ENCODE results near the gene IL6ST.

Gene IL6ST

GRCh38 chr5:55917402-55918086 is 77.2 kb downstream of the IL6ST start:
- DNase-seq: no peak

- no peak for DNase-seq
Measured at GRCh38 chr5:55916986-55917385, 77.8 kb downstream of the IL6ST start.

GRCh38 chr5:55915783-55916182 is 79.0 kb downstream of the IL6ST start:
- no peak for DNase-seq

GRCh38 chr5:55914971-55915370 is 79.8 kb downstream of the IL6ST start:
- DNase-seq: no peak

DNA sequence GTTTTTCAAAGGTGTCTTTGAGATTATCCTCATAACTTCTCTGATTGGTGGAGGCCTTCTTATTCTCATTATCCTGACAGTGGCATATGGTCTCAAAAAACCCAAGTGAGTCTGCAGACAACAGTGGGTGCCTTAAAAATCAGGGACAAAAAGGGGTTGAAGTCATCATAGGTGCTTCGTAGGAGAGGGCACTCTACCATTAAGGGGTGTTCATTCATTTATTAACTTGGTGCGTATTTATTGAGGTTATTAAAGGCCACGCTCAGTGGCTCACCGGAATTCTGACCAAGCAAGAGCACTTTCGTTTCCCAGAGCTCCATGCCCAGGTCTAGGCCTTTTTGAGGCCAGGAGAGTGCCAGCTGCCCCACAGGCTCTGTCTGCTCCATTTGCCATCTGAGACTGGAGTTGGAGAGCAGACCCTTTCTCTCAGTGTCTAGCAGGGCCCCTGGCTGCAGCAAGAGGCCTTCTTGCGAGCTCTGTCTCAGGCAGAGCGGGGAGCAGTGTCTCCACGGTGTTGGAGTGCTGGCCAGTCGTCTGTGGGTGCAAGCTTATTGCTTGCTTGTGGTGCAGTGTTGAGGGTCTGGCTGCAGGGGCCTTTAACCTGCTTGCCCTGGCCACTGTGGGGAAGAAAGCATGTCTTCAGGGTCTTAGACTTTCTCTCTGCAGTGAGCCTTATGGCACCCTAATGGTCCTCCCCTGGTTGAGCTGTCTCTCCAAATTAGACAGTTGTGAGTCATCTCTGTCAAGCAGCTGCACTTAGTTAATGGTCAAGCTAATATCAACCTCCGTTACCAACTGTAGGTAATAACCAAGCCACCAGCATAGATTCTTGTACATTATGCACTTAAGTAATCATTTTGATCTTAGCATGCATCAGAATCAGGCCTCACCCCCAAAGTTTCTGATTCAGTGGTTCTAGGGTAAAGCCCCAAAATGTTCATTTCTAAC is 81.0 kb downstream of the IL6ST start:
- DNase-seq: no peak

- no peak for DNase-seq
Measured at GRCh38 chr5:55911784-55912653, 82.7 kb downstream of the IL6ST start.

- DNase-seq: no peak
Measured at GRCh38 chr5:55908804-55909203, 86.0 kb downstream of the IL6ST start.

DNA sequence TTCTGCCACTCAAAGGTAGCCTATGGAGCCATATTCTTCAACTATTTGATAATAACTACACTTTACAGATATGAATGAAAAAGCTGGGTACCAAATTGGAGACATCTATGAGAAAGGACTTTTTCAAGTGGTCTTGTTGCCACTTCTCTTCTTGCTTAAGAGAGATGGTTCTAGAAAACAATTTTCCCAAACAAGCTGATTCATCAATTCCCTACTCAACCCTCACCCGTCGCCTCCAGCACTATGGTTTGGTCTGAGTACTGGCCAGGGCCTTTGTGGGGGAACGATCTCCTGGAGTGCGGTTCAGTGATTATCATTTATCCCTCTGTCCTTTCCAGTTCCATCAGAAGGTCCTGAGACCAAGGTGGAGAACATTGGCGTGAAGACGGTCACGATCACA is 86.8 kb downstream of the IL6ST start:
- no peak for DNase-seq

DNA sequence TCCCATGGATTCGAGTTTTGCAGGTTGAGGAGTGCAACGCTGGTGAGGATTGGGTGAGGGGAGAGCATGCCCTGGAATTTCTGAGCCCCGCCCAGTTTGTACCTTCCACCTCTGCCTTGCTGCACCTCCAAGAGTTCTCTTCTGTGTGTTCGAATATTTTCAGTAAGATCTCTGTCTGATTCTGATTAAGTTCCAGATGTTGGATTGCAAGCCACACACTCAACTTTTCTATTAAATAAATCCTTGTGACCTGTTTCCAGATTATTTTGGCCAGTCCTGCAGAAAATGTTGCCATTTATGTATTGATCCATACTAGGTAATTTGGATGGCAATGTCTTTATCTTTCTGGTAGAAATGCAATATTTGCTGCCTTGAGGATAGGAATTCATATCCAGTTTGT is 89.5 kb downstream of the IL6ST start:
- no peak for DNase-seq

DNA sequence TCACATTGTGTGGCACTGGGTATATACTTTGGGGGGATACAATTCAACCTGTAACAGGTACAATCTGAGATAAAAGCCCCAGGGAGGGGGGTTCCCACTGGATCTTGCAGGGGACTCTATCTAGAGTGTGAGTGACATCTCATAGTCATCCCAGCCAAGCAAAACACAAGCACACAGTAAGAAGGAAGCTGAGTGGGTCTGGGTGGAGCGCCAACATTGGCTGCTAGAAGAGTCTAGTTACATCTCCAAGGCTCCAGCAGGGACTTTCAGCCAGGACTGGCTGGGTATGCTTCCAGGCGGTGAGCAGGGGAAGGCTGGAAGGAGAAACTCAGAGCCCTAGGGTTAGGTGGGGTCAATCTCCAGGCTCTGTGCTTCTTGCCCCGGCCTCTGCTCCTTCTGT is 90.6 kb downstream of the IL6ST start:
- no peak for DNase-seq

GRCh38 chr5:55903121-55903701 is 91.6 kb downstream of the IL6ST start:
- DNase-seq: peak; percentile 56

DNA sequence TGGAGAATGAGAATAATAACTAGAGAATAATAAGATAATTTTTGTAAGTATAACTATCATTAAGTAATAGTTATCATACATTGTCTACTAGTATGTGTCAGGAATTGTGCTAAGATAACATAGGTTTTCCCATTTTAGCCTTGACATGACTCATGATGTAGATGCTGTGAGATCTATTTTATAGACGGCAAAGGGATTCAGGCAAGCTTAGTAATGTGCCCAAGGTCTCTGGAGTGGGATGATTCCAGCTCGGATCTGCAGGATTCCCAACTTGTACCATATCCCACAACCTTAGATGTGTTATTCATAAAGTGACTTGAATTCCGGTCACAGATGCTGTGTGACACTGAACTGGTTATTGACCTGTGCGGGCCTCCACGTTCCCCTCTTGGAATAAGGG is 92.1 kb downstream of the IL6ST start:
- no peak for DNase-seq

GRCh38 chr5:55900776-55901175 is 94.0 kb downstream of the IL6ST start:
- DNase-seq: no peak

DNA sequence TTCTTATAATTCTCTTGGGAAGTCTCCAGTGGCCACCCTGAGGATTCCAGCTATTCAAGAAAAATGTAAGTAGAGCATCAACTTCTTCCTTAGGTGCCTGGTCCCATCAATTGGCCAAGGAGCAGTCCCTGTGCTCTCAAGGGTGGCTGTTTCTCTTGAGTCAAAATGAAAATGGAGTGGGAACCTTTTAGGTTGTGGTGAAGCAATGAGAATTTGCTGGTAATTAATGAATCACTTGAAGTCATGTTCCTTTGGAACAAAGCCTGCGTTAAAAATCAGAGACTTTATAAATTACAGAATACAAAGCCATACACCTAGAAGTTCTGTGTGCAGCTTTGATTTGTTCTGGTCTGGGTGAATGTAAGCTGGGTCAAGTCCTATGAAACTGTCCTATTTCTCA is 94.7 kb downstream of the IL6ST start:
- DNase-seq: no peak

GRCh38 chr5:55899344-55899743 is 95.4 kb downstream of the IL6ST start:
- no peak for DNase-seq

DNA sequence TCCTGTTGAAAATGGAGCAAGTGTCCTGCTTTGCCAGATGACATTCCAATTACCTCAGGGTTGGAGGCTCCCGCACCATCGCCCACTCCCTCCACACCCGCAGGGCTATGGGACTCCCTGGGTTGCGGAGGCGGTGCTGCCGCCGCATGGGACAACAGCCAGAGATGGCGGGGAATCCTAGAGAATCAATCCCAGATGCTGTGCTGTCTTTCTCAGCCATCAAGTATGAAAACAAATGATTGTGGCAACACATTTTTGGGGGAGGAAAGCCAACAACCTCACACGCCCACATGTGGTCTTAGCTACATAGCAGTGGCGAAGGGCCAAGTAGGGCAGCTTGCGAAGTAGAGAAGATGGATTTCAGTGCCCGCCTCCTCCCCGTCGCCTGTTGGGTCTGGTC is 96.9 kb downstream of the IL6ST start:
- no peak for DNase-seq

GRCh38 chr5:55897206-55897894 is 97.4 kb downstream of the IL6ST start:
- DNase-seq: no peak

DNA sequence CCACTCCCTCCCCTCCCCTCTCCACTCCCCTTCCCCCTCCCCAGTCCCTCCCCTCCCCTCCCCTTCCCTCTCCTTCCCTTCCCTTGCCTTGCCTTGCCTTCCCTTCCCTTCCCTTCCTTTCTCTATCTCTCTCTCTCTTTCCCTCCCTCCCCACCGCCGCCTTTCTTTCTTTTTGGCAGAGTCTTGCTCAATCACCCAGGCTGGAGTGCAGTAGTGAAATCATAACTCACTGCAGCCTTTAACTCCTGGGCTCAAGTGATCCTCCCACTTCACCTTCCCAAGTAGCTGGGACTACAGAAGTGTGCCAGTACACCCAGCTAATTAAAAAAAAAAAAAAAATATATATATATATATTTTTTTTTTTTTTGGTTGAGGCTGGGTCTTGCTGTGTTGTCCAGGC is 98.1 kb downstream of the IL6ST start:
- no peak for DNase-seq

GRCh38 chr5:55896238-55896637 is 98.5 kb downstream of the IL6ST start:
- DNase-seq: no peak

GRCh38 chr5:55895346-55895745 is 99.4 kb downstream of the IL6ST start:
- DNase-seq: no peak

GRCh38 chr5:55894135-55894534 is 100.6 kb downstream of the IL6ST start:
- DNase-seq: no peak

DNA sequence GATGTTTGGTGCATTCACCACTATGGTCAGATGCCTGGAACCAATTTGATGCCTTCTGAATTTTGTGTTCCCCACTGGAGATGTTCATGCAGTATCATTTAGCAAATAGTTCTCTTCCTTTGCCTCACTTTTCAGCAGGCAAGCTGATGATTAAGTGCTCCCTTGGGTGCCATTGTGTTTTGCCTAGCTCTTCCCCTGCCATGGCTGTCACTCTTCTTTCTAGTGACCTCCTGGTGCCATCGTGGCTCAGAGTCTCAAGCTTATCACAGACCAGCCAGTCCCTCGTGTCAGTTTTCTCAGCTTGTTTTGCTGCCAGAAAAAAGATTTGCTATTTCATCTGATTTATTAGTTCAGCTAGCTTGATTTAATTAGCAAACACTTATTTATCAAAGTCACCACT is 102.3 kb downstream of the IL6ST start:
- no peak for DNase-seq
